PFSK-1 (cell line): ENCODE measurements around the gene ZNF267.

Experiments used
- FOXP2 ChIP-seq: optimal IDR thresholded peaks from 2 replicates; pipeline ENCODE3; 2011; ENCODE audit warnings: borderline replicate concordance, control low read depth, inconsistent platforms; ENCODE audit not compliant: insufficient read depth; ENCODE audit errors: extremely low read length, extremely low read depth
- POLR2AphosphoS5 ChIP-seq: IDR thresholded peaks from 2 replicates; pipeline ENCODE4 v1.6.1; 2012; ENCODE audit warnings: low read depth, mild to moderate bottlenecking, control low read depth, low read length, moderate library complexity
- REST ChIP-seq, 2 experiments: IDR thresholded peaks; 2 replicates each; pipeline versions ENCODE4 v1.6.1 to v1.8.0; 2011 to 2012; ENCODE audit warnings: low read depth in 2 of 2, low read length in 2 of 2, control low read depth in 1 of 2, inconsistent platforms in 1 of 2, mild to moderate bottlenecking in 1 of 2, moderate library complexity in 1 of 2; ENCODE audit not compliant: insufficient read depth in 1 of 2

- TF ChIP-seq POLR2AphosphoS5 (no peak), REST (IDR thresholded peaks at IDR 0.05; ENCODE audit: insufficient read depth in 1 of 2, low read depth in 2 of 2, low read length in 2 of 2) (no peak), FOXP2 (no peak)
Measured at GRCh38 chr16:31868164-31868563, 5.4 kb upstream of the ZNF267 start.
